ENCODE data around the gene TPGS2.

GRCh38 chr18:36862182-36862581, 33.4 kb upstream of the TPGS2 start:
- TF ChIP-seq CTCF (conservative IDR thresholded peaks at IDR 0.05; ENCODE audit: low read length) (no peak), EZH2phosphoT487 (IDR thresholded peaks at IDR 0.05; ENCODE audit: borderline replicate concordance, low read depth, low read length) (no peak)

Data from OCI-LY7 (cell line).